HG03108 (cell line): ENCODE measurements around the gene TBC1D14.

Experiments used
- ATAC-seq: cut with Tn5 transposase; IDR thresholded peaks from one replicate; pipeline ENCODE4 v1.9.1; 2021; ENCODE audit warnings: moderate library complexity; ENCODE audit not compliant: unreplicated experiment

TBC1D14 gene

DNA sequence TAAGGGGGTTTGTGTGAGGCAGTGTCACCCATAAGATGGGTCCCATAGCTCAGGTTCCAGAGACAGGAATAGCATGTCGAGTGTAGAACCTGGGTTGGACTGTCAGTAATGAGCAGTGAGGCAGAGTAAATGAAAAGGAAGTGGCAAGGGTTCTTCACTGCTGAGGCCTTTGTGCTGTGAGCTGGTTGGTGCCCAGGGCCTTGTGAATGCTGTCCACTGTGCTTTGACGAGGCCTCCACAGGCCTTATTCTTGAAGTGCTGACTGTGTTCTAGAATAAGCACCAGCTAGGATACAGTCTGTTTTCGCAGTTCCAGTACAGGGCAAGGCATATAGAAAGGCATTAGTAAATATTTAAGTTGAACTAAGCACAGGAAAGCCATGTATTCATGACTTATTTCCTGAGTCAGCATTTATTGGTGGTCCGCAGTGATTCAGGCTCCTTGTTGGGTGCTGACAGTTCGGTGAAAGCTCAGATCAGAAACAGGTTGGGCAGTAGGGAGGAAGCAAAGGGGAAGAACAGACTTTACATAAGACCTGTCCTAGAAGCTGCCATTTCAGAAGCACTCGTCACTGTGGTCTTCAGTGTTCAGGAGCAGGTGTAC is 107.9 kb downstream of the TBC1D14 start:
- ATAC-seq, result no peak

GRCh38 chr4:7018281-7018680 is 108.7 kb downstream of the TBC1D14 start:
- no peak for ATAC-seq

- ATAC-seq, result no peak
These were observed 109.7 kb downstream of the TBC1D14 start for GRCh38 chr4:7019367-7019766.

DNA sequence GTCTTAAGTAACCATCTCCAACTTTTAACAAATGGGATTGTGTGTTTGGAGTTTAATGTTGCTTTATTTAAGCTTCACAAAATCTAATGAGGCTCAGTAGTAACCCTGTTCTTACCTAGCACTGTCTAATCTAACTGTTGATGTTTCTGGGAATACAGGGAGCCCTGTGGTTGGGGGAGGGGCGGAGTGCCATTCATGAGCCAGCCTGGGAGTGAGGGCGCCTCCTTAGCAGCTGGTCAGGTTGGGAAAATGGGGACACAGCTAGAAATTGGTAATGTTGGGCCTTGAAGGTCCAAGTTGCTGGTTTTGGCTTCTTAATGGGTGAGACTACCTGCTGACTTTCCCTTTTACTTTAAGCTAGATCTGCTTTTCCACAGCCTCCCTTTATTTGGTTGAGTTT is 110.7 kb downstream of the TBC1D14 start:
- ATAC-seq, result no peak

GRCh38 chr4:7020856-7021255 is 111.2 kb downstream of the TBC1D14 start:
- ATAC-seq, result no peak

- no peak for ATAC-seq
These were observed 111.7 kb downstream of the TBC1D14 start for GRCh38 chr4:7021355-7021754.

DNA sequence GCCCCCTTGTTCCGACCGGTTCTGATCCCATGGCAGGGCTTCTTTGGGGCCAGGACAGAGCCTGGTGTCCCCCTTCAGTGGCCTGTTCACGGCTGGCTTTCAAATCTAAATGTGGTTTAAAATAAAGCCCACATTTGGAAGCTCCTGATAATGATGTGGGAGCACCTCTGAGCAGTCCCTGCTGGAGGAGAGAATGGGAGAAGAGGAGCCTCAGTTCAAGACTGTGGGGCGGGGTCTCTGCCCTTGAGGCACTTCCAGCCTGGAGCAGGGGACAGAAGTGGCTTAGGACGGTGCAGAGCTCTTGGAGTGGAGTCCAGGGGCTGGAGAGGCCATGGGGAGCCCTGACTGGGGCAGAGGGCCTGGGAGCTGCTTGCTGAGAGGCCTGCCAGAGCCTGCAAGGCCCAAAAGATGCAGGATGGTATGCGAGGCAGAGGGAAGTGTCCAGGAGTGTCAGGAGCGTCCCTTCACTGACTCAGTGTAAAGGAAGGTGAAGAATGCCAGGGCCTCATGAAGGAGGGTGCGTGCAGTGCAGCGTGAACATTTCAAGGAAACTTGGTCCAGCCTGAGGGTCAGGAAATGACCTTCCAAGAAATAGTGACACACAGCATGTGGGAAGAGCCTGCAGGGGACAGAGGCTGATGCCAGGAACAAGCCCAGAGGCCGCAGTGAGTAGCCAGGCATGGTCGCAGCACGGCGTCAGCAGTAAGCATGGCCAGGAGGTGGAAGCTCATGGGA is 112.5 kb downstream of the TBC1D14 start:
- no peak for ATAC-seq

- ATAC-seq, result no peak
These were observed 113.9 kb downstream of the TBC1D14 start for GRCh38 chr4:7023486-7023885.

DNA sequence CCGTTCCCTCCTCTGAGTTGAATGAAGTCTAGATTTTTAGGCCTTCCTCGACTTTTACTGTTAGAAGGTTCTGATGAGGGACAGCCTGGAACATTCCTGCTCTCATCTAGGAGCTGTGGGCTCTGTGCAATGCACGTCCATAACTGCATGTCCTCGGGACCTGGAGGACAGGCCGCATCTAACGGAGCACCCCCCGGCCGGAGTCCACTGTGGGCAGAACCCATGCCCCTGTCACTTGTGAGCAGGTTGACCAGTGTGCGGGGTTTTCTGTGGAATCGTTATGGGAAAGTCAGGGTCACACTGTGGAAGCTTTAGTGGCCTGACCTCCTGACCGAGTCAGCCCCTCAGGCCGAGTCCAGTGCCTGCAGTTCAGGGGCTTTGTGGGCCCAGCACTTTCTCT is 114.3 kb downstream of the TBC1D14 start:
- no peak for ATAC-seq

- ATAC-seq, result no peak
These were observed 114.8 kb downstream of the TBC1D14 start for GRCh38 chr4:7024336-7024890.

DNA sequence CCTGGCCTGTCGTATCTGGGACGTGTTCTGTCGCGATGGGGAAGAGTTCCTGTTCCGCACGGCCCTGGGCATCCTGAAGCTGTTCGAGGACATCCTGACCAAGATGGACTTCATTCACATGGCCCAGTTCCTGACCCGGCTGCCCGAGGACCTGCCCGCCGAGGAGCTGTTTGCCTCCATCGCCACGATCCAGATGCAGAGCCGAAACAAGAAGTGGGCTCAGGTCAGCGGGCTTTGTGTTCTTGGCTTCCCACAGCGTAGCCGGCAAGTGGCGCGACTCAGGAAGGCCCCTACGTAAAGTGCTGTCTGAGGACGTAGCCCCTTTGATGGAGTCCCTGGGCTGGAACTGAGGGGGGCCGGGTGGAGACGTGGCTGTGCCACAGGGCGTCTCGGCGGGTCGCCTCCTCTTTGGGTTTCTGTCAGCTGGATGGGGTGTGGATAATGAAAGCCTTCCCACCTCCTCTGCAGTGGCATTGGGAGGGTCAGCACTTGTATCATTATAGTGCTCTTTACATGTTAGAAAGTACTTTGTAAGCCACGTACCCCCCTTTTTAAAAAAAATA is 115.5 kb downstream of the TBC1D14 start:
- no peak for ATAC-seq

GRCh38 chr4:7026107-7026506 is 116.5 kb downstream of the TBC1D14 start:
- no peak for ATAC-seq

DNA sequence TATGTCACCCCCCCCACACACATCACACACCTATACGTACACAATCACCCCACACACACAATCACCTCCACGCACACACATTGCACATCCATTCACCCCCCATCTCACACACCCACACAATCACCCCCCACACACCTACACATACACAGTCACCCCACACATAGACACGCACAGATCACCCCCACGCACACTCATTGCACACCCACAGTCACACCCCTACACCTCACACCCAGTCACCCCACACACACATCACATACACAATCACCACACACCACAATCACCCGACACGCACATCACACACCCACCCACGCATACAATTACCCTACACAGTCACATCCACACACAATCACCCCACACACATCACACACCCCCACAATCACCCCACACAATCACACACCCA is 117.7 kb downstream of the TBC1D14 start:
- no peak for ATAC-seq

DNA sequence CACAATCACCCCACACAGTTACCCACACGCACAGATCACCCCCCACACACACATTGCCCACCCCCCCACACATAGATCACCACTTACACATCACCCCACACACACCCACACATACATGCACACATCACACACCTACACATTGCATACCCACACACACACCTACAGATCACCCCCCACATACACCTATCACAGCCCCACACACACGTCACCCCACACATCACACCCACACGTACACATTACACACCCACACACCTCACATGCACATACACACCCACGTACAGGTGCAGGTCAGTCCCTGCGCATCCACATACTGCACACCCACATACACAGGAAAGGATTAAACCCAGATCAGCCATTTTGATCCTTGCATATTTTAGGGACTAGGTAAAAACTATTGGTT is 118.3 kb downstream of the TBC1D14 start:
- no peak for ATAC-seq

DNA sequence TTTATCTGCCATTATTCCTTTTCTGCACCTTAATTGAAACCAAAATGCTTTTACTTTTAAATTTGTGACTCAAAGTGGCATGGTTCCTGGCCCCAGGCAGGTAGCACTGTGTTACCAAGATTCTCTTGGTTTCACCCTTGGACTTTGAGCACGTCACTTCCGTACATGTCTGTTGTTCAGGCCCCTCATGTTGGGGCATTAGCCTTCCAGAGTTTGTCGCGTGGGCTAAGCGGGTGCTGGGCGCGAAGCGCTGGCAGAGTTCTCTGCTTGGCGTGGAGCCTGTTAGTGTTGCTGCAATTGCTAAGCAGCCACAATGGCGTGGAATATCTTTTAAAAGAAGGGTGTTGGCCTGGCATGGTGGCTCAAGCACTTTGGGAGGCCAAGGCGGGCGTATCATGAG is 119.6 kb downstream of the TBC1D14 start:
- ATAC-seq, result no peak

DNA sequence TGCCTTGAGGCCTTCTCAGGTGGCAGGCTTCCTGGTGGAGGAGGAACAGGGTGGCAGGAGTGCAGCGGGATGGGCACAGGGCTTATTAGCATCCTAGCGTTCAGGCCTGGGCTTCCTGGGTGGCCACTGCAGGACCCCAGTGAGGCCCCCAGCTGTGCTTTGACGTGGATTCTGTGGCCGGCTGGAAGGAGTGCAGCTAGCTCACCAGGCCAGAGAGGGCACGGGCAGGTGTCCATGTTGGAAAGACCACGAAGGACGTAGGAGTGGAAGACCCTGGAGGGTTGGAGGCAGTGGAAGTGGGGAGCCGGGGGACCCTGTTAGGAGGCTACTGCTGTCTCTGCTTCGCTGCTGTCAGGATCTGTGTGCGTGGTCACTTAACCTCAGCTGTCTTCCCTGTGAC is 120.3 kb downstream of the TBC1D14 start:
- no peak for ATAC-seq

GRCh38 chr4:7030856-7031255 is 121.2 kb downstream of the TBC1D14 start:
- ATAC-seq, result no peak

GRCh38 chr4:7031558-7032449 is 122.2 kb downstream of the TBC1D14 start:
- ATAC-seq, result no peak

- ATAC-seq, result no peak
These were observed 123.0 kb downstream of the TBC1D14 start for GRCh38 chr4:7032596-7032995.

- no peak for ATAC-seq
These were observed 124.8 kb downstream of the TBC1D14 start for GRCh38 chr4:7034262-7035081.
